ENCODE measurements around the gene WDTC1. TPM values are rescaled to one million over a fixed set of nuclear protein-coding genes. Genes with fewer than 3 reads are reported as not detected.

Gene WDTC1
- total and polyA plus RNA-seq, 2 experiments from 2014 or later = 18.9 to 52.5 TPM

- H3K4me3 ChIP-seq = no peak overlapping the region
- H3K36me3 ChIP-seq = no peaks in the 10 kb centered on the region
- no peak overlapping the region for H3K27ac ChIP-seq
- no peaks in the 10 kb centered on the region for H3K27me3 ChIP-seq
- no peak for TF ChIP-seq CTCF (IDR thresholded peaks at IDR 0.05; ENCODE audit: low read depth, low read length)
- H3K4me1 ChIP-seq (ENCODE audit: low read depth) = peaks cover 28% of the 10 kb centered on the region
- H3K9me3 ChIP-seq (ENCODE audit: low read depth) = no peaks in the 10 kb centered on the region
- DNase-seq (ENCODE audit: low read depth in 1 of 2, low spot score in 1 of 2) = no peak
Measured at GRCh38 chr1:27343639-27344025, 109.2 kb downstream of the WDTC1 start.

GRCh38 chr1:27345272-27345671 is 110.8 kb downstream of the WDTC1 start:
- H3K9me3 ChIP-seq (ENCODE audit: low read depth) = no peaks in the 10 kb centered on the region
- no peak overlapping the region for H3K4me3 ChIP-seq
- DNase-seq (ENCODE audit: low read depth in 1 of 2, low spot score in 1 of 2) = no peak
- no peak overlapping the region for H3K27ac ChIP-seq
- no peak for TF ChIP-seq CTCF (IDR thresholded peaks at IDR 0.05; ENCODE audit: low read depth, low read length)
- H3K4me1 ChIP-seq (ENCODE audit: low read depth) = peaks cover 24% of the 10 kb centered on the region
- no peaks in the 10 kb centered on the region for H3K27me3 ChIP-seq
- no peaks in the 10 kb centered on the region for H3K36me3 ChIP-seq

GRCh38 chr1:27346357-27346756 is 111.9 kb downstream of the WDTC1 start:
- Histone ChIP-seq H3K36me3 (no peaks in the 10 kb centered on the region), H3K4me3 (no peak overlapping the region), H3K4me1 (ENCODE audit: low read depth) (peaks cover 24% of the 10 kb centered on the region), H3K9me3 (ENCODE audit: low read depth) (no peaks in the 10 kb centered on the region), H3K27ac (no peak overlapping the region), H3K27me3 (no peaks in the 10 kb centered on the region)
- TF ChIP-seq CTCF (IDR thresholded peaks at IDR 0.05; ENCODE audit: low read depth, low read length) = no peak
- DNase-seq (ENCODE audit: low read depth in 1 of 2, low spot score in 1 of 2) = no peak

GRCh38 chr1:27346991-27347624 is 112.7 kb downstream of the WDTC1 start:
- Histone ChIP-seq H3K27ac (no peak overlapping the region), H3K4me3 (no peak overlapping the region), H3K36me3 (no peaks in the 10 kb centered on the region), H3K4me1 (ENCODE audit: low read depth) (peaks cover 17% of the 10 kb centered on the region), H3K9me3 (ENCODE audit: low read depth) (no peaks in the 10 kb centered on the region), H3K27me3 (no peaks in the 10 kb centered on the region)
- TF ChIP-seq CTCF (IDR thresholded peaks at IDR 0.05; ENCODE audit: low read depth, low read length) = no peak
- no peak for DNase-seq (ENCODE audit: low read depth in 1 of 2, low spot score in 1 of 2)

- no peak overlapping the region for H3K27ac ChIP-seq
- H3K27me3 ChIP-seq = no peaks in the 10 kb centered on the region
- H3K9me3 ChIP-seq (ENCODE audit: low read depth) = no peaks in the 10 kb centered on the region
- no peaks in the 10 kb centered on the region for H3K36me3 ChIP-seq
- TF ChIP-seq CTCF (IDR thresholded peaks at IDR 0.05; ENCODE audit: low read depth, low read length) = no peak
- peak overlapping the region; percentile 47 for H3K4me3 ChIP-seq
- peaks cover 5% of the 10 kb centered on the region for H3K4me1 ChIP-seq (ENCODE audit: low read depth)
- DNase-seq (ENCODE audit: low read depth in 1 of 2, low spot score in 1 of 2) = peak; percentile 31 to 69
Measured at GRCh38 chr1:27348861-27349783, 114.7 kb downstream of the WDTC1 start.

Measured in cardiac muscle cell (in vitro differentiated cells and primary cell).